ENCODE data around the gene STAC. TPM values are rescaled to one million over a fixed set of nuclear protein-coding genes. Genes with fewer than 3 reads are reported as not detected.

STAC gene
- total RNA-seq, 1 experiment from 2014 or later, result 2.0 TPM

GRCh38 chr3:36542186-36542585 is 161.9 kb downstream of the STAC start:
- ChIA-PET POLR2A (ENCODE audit: low non-redundant PET) (no interaction called here), CTCF (no interaction called here)
- Histone ChIP-seq H3K4me1 (ENCODE audit: insufficient read depth, low read length, poor library complexity, severe bottlenecking) (no peaks in the 10 kb centered on the region), H3K36me3 (ENCODE audit: insufficient read depth, low read length, poor library complexity, severe bottlenecking) (no peaks in the 10 kb centered on the region), H3K27me3 (replicated peaks; ENCODE audit: insufficient read depth, low read depth, low read length, poor library complexity) (no peaks in the 10 kb centered on the region), H3K4me3 (ENCODE audit: low read depth, low read length, poor library complexity, severe bottlenecking) (no peak overlapping the region), H3K9me3 (ENCODE audit: low read depth, low read length, poor library complexity, severe bottlenecking) (no peaks in the 10 kb centered on the region), H3K27ac (ENCODE audit: low read depth, low read length, poor library complexity, severe bottlenecking) (no peak overlapping the region)
- intact Hi-C loops (cut with micrococcal nuclease; ENCODE audit: unreplicated experiment), result loop anchor here (10.0 kb wide), 1 partner anchor 163 kb away; no protein-coding TSS in a partner anchor
- BruUV-seq (replicated peaks), result no TSS peak
- TF ChIP-seq CTCF (conservative IDR thresholded peaks at IDR 0.05; ENCODE audit: low read depth, low read length) (no peak), EZH2 (IDR thresholded peaks at IDR 0.05; ENCODE audit: borderline replicate concordance, low read depth, low read length, poor library complexity, severe bottlenecking) (no peak)
- no peak for DNase-seq (ENCODE audit: low spot score)

- POLR2A ChIA-PET (ENCODE audit: low non-redundant PET), result no interaction called here
- intact Hi-C loops (cut with micrococcal nuclease; ENCODE audit: unreplicated experiment), result loop anchor here (10.0 kb wide), 1 partner anchor 161 kb away; no protein-coding TSS in a partner anchor
- H3K9me3 ChIP-seq (ENCODE audit: low read depth, low read length, poor library complexity, severe bottlenecking), result no peaks in the 10 kb centered on the region
- TF ChIP-seq CTCF (conservative IDR thresholded peaks at IDR 0.05; ENCODE audit: low read depth, low read length) (no peak), EZH2 (IDR thresholded peaks at IDR 0.05; ENCODE audit: borderline replicate concordance, low read depth, low read length, poor library complexity, severe bottlenecking) (no peak)
- no peak for DNase-seq (ENCODE audit: low spot score)
- no peak overlapping the region for H3K4me3 ChIP-seq (ENCODE audit: low read depth, low read length, poor library complexity, severe bottlenecking)
- no peak overlapping the region for H3K27ac ChIP-seq (ENCODE audit: low read depth, low read length, poor library complexity, severe bottlenecking)
- no peaks in the 10 kb centered on the region for H3K36me3 ChIP-seq (ENCODE audit: insufficient read depth, low read length, poor library complexity, severe bottlenecking)
- CTCF ChIA-PET, result no interaction called here
- H3K4me1 ChIP-seq (ENCODE audit: insufficient read depth, low read length, poor library complexity, severe bottlenecking), result no peaks in the 10 kb centered on the region
- no peaks in the 10 kb centered on the region for H3K27me3 ChIP-seq (replicated peaks; ENCODE audit: insufficient read depth, low read depth, low read length, poor library complexity)
- no TSS peak for BruUV-seq (replicated peaks)
These were observed 163.1 kb downstream of the STAC start for GRCh38 chr3:36543276-36543997.

GRCh38 chr3:36546226-36546625 is 165.9 kb downstream of the STAC start:
- DNase-seq (ENCODE audit: low spot score), result no peak
- no TSS peak for BruUV-seq (replicated peaks)
- H3K4me3 ChIP-seq (ENCODE audit: low read depth, low read length, poor library complexity, severe bottlenecking), result no peak overlapping the region
- H3K9me3 ChIP-seq (ENCODE audit: low read depth, low read length, poor library complexity, severe bottlenecking), result no peaks in the 10 kb centered on the region
- intact Hi-C loops (cut with micrococcal nuclease; ENCODE audit: unreplicated experiment), result loop anchor here (10.0 kb wide), 1 partner anchor 159 kb away; no protein-coding TSS in a partner anchor
- ChIA-PET CTCF (no interaction called here), POLR2A (ENCODE audit: low non-redundant PET) (no interaction called here)
- no peaks in the 10 kb centered on the region for H3K36me3 ChIP-seq (ENCODE audit: insufficient read depth, low read length, poor library complexity, severe bottlenecking)
- no peaks in the 10 kb centered on the region for H3K4me1 ChIP-seq (ENCODE audit: insufficient read depth, low read length, poor library complexity, severe bottlenecking)
- no peaks in the 10 kb centered on the region for H3K27me3 ChIP-seq (replicated peaks; ENCODE audit: insufficient read depth, low read depth, low read length, poor library complexity)
- TF ChIP-seq CTCF (conservative IDR thresholded peaks at IDR 0.05; ENCODE audit: low read depth, low read length) (no peak), EZH2 (IDR thresholded peaks at IDR 0.05; ENCODE audit: borderline replicate concordance, low read depth, low read length, poor library complexity, severe bottlenecking) (no peak)
- no peak overlapping the region for H3K27ac ChIP-seq (ENCODE audit: low read depth, low read length, poor library complexity, severe bottlenecking)

Measured in A673 (cell line).